Adrenal gland (tissue), 12 donors: ENCODE results near the gene FTH1. TPM values are rescaled to one million over a fixed set of nuclear protein-coding genes. Genes with fewer than 3 reads are reported as not detected.

ENCODE experiments used
- DNase-seq, 7 donors: peaks; one replicate each; pipeline ENCODE4 v3.0.0-alpha.2; 2019 to 2020
- H3K27ac ChIP-seq, 5 donors: fragments of 200-600 bp; sonication (generic) in 4 of 5; 1 replicate in 3 of 5; 2 replicates in 2 of 5; pipeline versions ENCODE4 v1.5.1 to v1.8.0; 2016 to 2020; ENCODE audit warnings: mild to moderate bottlenecking in 1 of 5
- H3K27me3 ChIP-seq: fragments of 200-600 bp; 2 replicates; pipeline ENCODE4 v1.8.0; 2021
- H3K36me3 ChIP-seq, 2 donors: fragments of 200-600 bp; replicated peaks in 1 of 2; 1 replicate in 1 of 2; 2 replicates in 1 of 2; pipeline versions ENCODE4 v1.5.1 to v1.8.0; 2018 to 2022
- H3K4me1 ChIP-seq, 2 donors: fragments of 200-600 bp; replicated peaks in 1 of 2; 1 replicate in 1 of 2; 2 replicates in 1 of 2; pipeline versions ENCODE4 v1.5.1 to v1.8.0; 2018 to 2021
- H3K4me3 ChIP-seq, 4 donors: fragments of 200-600 bp; sonication (generic) in 3 of 4; one replicate each; pipeline ENCODE4 v1.5.1; 2016 to 2018
- H3K9me3 ChIP-seq, 3 donors: fragments of 200-600 bp; sonication (generic) in 1 of 3; replicated peaks in 1 of 3; 1 replicate in 2 of 3; 2 replicates in 1 of 3; pipeline versions ENCODE4 v1.5.1 to v1.8.0; 2016 to 2021
- CTCF ChIP-seq, 6 experiments: fragments of 450-650 bp in 4 of 6; fragments of 200-600 bp in 2 of 6; sonication (generic) in 1 of 6; IDR thresholded peaks; 1 replicate in 5 of 6; 2 replicates in 1 of 6; pipeline versions ENCODE4 v1.5.1 to v1.8.0; 2016 to 2021; ENCODE audit warnings: antibody characterized with exemption in 6 of 6, mild to moderate bottlenecking in 2 of 6, moderate library complexity in 1 of 6
- POLR2A ChIP-seq, 2 donors: fragments of 450-650 bp; IDR thresholded peaks; one replicate each; pipeline ENCODE4 v1.6.1; 2017; ENCODE audit warnings: antibody characterized with exemption in 2 of 2, mild to moderate bottlenecking in 2 of 2, moderate library complexity in 1 of 2
- WGBS, 4 donors: extraction: QIAGEN DNeasy Blood & Tissue Kit in 2 of 4; methylation state at CpG; one replicate each; pipeline versions ENCODE4 v1.1.5 to v1.1.7; 2013 to 2017; 5-methylcytosine and 5-hydroxymethylcytosine counted together
- intact Hi-C, 2 donors: fragments of 100-400 bp; cut with DNase I; formaldehyde crosslinking; loops; one replicate each; pipeline versions ENCODE4 v1.14.1 to v1.15.0; 2022 to 2023
- polyA plus RNA-seq, 3 donors: library from polyadenylated mRNA; stranded (reverse); fragments of 200-250 nt in 2 of 3; fragments of 350-450 nt in 1 of 3; fragmentation: Illumina TruSeq in 1 of 3; extraction: RNeasy Lipid Tissue Mini Kit (QIAGEN cat#74804) in 1 of 3; gene quantifications; one replicate each; pipeline ENCODE4 v1.2.3, GENCODE V29; 2013 to 2014
- total RNA-seq, 9 donors: library from RNA; depleted of rRNA in 4 of 9; stranded (reverse); fragments of >200 nt in 4 of 9; fragments of 120-200 nt in 1 of 9; fragmentation: NEBNext Ultra II Directional in 1 of 9; extraction: Animal tissue kit (Norgen Biotek cat#: 25700) in 1 of 9; gene quantifications; one replicate each; pipeline versions ENCODE4 v1.1.0 to v1.2.4, GENCODE V29; 2013 to 2023
- donor health status: healthy with polysubstance abuse.
- donor health status: Bipolar disorder and iron deficiency.
- donor health status: DM: yes; HTN: yes; CAD: no.
- donor health status: DM: no; HTN: no; CAD: no.
- donor health status: DM: no; HTN: no; CAD: no.
- donor health status: DM: yes; HTN: yes; CAD: no.

FTH1 gene
- total and polyA plus RNA-seq, 12 donors, result 530 to 5,565 (median 3,420) TPM

- no peak for DNase-seq
These were observed 27.0 kb downstream of the FTH1 start for GRCh38 chr11:61940466-61940865.

GRCh38 chr11:61935861-61936260 is 31.6 kb downstream of the FTH1 start:
- Histone ChIP-seq H3K4me3 (no peak overlapping the region), H3K4me1 (no peaks in the 10 kb centered on the region), H3K27me3 (no peaks in the 10 kb centered on the region), H3K36me3 (no peaks in the 10 kb centered on the region), H3K9me3 (no peaks in the 10 kb centered on the region), H3K27ac (no peak overlapping the region)
- 71 to 86% (median 77%) methylated on average over 2 of the region's 2 CpGs for WGBS, 4 donors
- DNase-seq, result no peak
- intact Hi-C loops, result no loop called here
- no peak for TF ChIP-seq POLR2A (IDR thresholded peaks at IDR 0.05)
- no peak for TF ChIP-seq CTCF (IDR thresholded peaks at IDR 0.05)

More at GRCh38 chr11:61940466-61940865, 27.0 kb downstream of the FTH1 start:
- TF ChIP-seq POLR2A (IDR thresholded peaks at IDR 0.05), result no peak
- no peak for TF ChIP-seq CTCF (IDR thresholded peaks at IDR 0.05)
- H3K36me3 ChIP-seq, result no peaks in the 10 kb centered on the region
- WGBS, 4 donors, result 75 to 95% (median 85%) methylated on average over 10 of the region's 10 CpGs
- no peaks in the 10 kb centered on the region for H3K4me1 ChIP-seq
- no peaks in the 10 kb centered on the region for H3K9me3 ChIP-seq
- no peaks in the 10 kb centered on the region for H3K27me3 ChIP-seq
- no peak overlapping the region for H3K4me3 ChIP-seq
- intact Hi-C loops, result no loop called here
- no peak overlapping the region for H3K27ac ChIP-seq

GRCh38 chr11:61930933-61931332 is 36.5 kb downstream of the FTH1 start:
- H3K36me3 ChIP-seq, result no peaks in the 10 kb centered on the region
- H3K9me3 ChIP-seq, result no peaks in the 10 kb centered on the region
- WGBS, 4 donors, result 68 to 89% (median 69%) methylated on average over 3 of the region's 3 CpGs
- intact Hi-C loops, result no loop called here
- no peak overlapping the region for H3K4me3 ChIP-seq
- no peak for TF ChIP-seq POLR2A (IDR thresholded peaks at IDR 0.05)
- no peak for TF ChIP-seq CTCF (IDR thresholded peaks at IDR 0.05)
- no peak for DNase-seq
- no peak overlapping the region for H3K27ac ChIP-seq
- H3K27me3 ChIP-seq, result no peaks in the 10 kb centered on the region
- no peaks in the 10 kb centered on the region for H3K4me1 ChIP-seq

GRCh38 chr11:61928606-61929005 is 38.8 kb downstream of the FTH1 start:
- H3K9me3 ChIP-seq, result no peaks in the 10 kb centered on the region
- H3K27me3 ChIP-seq, result no peaks in the 10 kb centered on the region
- no peak overlapping the region for H3K4me3 ChIP-seq
- intact Hi-C loops, result no loop called here
- no peak overlapping the region for H3K27ac ChIP-seq
- H3K36me3 ChIP-seq, result no peaks in the 10 kb centered on the region
- peaks cover 3 to 8% of the 10 kb centered on the region in 2 donors for H3K4me1 ChIP-seq
- TF ChIP-seq POLR2A (IDR thresholded peaks at IDR 0.05) (no peak), CTCF (IDR thresholded peaks at IDR 0.05) (no peak)
- no peak for DNase-seq
